HG03039 (cell line): ENCODE data around the gene MAL.

Source experiments
- ATAC-seq: cut with Tn5 transposase; IDR thresholded peaks from one replicate; pipeline ENCODE4 v1.9.1; 2021; ENCODE audit warnings: mild to moderate bottlenecking, moderate library complexity; ENCODE audit not compliant: unreplicated experiment

Gene MAL

DNA sequence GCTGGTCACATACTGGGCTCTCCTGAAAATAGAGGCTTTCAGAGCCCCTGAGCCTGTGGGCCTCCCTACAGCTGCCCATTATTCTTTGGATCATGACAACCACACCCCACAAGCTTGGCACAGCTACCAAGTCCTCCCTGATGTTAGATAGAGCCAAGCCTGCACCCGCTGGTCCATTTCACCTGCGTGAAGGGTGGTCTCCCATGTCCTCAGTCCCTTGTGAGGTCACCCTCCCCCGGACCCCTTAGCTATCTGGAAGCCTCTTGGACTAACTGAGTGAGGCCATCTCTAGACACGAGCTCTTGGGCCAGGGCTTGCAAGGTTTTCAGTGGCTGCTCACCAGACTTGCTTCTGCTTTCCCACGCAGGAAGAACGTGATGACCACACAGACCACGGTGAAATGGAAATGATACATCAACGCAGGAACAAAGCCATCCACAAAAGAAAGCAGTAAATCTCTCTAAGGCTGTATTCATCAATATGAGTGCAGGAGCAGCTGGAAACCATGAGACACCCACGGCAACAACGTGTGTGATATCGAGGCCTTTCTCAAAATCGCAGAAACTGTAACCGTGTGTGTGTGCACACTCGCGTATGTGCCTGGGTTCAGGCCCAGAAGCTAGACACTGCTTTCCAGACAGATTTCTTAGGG, 10.1 kb upstream of the MAL start:
- no peak for ATAC-seq

DNA sequence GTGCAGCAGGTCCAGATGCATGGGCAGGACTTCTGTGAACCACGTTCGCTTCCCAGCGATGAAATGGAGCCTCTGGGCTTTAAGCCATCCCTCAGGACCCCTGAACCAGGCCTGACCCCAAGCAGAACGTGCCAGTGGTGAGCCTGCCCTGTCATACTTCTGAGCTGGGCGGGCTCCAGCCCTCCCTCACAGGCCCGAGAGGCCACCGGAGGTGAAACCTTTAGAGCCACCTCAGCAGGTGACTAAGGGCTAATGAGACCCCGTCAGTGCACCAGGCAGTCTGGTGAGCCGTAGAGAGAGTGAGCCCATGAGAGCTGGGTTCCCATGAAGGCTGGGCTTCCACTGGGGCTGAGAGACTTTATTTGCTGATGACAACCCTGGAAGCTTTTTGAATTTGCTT, 8.9 kb upstream of the MAL start:
- ATAC-seq, result no peak

DNA sequence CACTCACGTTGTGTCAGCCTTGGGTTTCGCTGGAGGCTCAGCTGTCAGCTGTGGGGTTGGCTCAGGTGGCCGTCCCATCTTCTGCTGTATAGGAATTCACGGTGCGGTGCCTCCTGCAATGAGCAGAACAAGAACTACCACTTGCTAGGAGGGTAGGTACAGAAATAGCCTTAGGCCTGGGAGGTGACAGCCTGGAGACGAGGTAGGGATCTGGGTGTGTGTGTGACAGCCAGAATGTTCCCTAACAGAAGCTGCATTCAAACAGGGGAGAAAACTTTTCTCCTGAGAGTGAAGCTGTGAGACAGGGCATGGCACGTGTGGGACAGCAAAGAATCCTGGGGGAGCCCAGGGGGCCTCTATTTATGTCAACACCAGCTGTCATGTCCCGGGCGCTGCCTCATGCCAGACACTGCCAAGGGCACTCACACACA, 8.4 kb upstream of the MAL start:
- ATAC-seq, result no peak

DNA sequence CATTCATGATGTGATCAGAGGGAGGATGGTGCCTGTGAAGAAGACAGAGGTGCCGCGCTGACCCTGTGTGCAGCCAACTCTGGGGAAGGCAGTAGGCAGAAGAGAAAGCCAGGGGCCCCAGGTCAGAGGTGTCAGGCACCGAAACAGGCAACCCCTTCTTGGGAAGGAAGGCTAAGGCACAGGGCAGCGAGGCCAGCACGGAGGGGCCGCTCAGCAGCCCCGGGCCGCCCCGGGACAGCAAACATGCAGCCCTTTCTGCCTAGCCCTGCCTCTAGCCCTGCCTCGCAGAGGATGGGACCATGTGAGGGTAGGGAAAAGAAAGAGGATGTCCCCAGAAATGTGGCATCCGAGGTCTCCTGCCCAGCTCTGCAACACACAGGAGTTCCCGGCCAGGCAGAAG, 7.7 kb upstream of the MAL start:
- ATAC-seq, result no peak

DNA sequence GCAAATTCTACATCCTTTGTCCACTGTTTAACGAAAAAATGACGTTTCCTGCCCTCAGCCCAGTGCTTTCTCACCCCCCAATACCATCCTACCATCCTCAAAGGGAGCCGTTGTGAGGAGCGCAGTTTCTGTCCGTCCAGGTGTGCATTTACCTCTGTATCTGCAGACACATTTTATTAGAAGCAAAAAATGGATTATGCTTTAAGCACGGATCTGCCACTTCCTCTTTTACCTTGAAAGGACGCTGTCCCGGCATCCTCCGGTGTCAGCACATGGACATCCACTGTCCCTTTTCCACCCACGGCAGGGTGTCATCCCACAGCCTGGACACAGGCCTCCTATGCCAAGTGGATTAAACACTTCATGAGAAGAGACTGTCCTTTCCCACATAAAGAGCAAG, 7.2 kb upstream of the MAL start:
- ATAC-seq, result no peak

DNA sequence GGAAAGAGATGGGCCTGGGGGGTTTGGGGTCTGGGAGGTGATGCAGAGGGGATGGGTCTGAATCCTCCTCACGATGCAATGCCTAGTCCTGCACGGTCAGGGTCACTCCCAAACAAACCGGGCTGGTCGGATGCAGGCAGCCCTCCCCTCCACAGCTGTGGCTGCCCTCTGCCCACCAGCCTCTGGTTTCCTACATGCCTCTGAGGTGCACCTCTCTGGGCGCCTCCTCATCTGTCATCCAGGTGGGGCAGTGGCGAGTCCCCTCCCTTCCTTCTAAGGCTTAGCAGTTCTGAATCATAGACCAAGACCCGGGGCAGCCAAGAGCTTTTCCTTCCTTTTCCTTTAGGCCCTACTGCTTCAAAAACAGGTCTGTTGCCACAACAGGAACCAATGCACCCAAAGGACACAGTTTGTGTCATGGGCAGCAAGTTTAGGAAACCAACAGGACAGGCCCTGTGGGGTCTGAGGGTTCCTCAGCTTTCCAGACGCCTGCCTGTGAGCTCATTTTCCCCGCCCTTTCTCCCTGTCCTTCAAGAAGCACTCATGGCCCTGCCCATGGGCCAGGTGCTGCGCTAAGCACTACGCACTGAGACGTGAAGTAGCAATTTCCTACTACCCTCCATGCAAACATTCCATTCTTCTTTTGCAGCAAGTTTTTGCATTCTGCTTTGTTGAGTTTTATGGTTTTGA, 6.5 kb upstream of the MAL start:
- ATAC-seq, result no peak

DNA sequence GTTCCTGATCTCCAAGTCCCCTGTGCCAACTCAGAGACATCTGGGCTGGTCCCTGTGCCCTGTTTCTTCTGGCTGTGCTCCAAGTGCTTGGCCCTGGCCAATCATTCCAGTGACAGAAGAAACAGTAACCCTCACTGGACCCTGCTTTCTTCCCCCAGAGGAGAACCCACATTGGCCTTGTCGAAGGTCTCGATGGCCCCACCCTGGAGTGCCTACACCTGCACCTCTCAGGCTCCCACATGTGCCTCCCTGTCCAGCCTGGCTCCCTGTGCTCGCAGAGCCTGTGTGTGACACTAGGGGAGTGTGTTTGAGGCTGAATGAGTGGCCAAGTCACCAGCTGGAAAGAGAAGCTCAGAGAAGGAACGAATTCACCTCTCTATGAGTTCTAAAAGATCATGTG, 5.9 kb upstream of the MAL start:
- ATAC-seq, result no peak

DNA sequence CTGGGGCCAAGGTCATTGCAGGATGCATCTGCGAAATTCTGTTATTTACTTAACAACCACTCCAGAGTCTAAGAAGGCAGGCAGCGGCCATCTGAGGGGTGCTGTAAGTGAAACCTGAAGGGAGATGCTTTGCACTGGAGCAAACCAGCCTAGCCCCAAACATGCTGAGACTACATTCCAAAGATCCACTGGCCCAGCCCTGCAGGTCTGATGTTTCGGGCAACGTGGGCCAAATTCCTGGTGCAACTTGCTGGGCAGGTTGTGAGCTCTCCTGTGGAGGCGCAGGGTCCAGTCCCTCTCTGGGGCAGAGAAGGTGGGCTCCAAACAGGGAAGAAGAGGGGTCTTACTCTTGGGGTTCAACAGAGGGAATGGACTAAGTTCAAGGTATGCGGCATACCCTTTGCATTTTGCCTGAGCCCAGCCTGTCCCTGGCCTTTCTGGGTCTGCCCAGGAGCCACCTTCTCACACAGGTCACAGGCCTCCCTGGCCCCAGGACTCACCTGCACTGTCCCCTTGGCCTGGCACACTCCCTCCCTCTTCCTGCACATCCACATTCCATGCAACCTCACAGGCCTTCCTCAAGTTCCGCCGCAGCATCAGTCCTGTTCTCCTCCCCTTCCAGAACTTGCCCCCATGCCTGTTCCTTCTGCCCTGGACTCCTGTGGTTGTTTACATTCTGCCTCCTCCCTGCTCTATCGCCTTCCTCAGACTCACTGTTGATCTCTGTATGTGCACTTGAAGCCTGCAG, 5.1 kb upstream of the MAL start:
- no peak for ATAC-seq

DNA sequence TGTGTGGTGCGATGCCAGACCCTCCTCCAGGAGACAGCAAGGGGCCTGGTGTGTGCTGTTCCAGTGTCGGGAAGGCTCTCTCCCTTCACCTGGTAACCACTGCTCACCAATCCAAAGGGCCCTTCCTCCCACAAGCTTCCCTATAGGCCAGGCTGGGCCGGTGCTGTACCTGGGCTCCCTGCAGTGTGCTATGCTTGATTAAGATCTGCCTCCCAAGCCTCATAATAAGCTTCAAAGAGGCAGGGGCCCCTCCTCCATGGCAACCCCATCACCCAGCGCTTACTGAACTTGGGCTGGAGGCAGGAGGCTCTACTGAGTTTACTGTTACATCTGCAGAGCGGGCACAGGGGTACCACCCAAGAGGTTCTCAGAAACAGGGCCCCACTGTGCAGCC, 4.5 kb upstream of the MAL start:
- ATAC-seq, result no peak

DNA sequence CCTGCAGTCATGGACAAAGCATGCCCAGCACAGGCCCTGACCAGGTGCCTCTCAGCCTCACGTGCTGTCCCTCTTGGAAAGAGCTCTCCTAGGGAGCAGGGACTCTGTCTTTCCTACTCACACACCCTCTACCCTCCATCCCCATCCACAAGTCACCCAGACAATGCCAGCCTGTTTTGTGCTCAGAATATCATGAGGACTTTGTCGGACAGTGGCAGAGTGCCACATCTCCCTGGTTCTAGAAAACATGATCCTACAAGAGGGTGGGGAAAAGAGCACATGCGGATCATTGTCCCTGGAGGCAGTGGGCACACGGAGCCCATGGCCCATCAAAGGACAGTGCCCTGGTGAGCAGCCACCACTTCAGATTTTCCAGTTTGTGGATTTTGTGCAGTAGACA, 3.7 kb upstream of the MAL start:
- no peak for ATAC-seq

DNA sequence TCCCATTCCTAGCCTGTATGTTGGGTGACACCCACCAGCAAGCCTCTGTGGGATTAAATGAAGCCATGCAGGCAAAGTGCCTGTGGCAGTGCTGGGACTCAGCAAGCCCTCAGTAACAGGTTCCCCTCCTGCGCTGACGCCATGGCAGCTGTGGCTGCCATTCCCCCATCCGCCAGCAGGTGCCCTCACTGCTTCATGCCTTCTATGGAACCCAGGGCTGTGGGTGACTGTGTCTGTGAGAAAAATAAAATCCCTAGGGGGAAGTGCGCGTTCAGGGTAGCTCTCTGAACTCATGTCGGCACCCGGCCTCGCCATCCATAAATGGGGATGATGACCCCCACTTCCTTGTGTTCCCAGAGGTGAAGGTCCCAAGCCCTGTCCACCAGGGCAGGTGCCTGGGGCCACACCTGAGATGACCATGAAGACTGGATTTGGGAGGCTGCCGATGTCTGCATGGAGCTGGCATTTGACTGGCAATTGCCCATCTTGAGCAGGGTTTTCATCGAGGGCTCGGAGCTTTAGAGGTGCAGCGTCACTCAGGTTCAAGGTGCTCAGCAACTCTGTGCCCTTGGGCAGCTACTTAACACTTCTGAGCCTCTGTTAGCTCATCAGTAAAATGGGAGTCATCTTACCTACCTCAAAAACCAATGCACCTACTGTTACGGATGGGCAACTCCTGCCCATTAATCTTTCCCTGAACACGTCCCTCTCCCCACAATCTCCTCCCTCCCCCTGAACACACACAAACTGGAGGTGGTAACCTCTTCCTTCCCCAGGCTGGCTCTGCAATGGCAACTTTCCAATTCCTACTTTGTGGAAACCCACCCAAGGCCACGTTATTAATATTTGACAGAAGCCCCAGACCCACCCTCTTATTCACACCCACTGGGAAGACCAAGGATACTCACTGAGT, 2.9 kb upstream of the MAL start:
- peak; percentile 86 for ATAC-seq

DNA sequence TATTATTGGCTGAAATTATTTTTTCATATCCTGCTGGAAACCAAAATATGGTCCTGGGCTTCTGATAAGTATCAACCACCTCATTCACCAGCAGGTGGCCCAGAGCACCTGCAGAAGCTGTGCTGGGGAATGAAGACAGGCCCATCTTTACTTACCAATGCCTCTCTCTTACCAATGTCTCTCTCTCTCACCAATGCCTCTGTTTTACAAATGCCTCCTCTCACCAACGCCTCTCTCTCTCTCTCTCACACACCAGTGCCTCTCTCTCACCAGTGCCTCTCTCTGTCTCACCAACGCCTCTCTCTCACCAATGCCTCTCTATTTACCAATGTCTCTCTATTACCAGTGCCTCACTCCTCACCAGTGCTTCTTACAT, 2.3 kb upstream of the MAL start:
- ATAC-seq, result peak; percentile 36

DNA sequence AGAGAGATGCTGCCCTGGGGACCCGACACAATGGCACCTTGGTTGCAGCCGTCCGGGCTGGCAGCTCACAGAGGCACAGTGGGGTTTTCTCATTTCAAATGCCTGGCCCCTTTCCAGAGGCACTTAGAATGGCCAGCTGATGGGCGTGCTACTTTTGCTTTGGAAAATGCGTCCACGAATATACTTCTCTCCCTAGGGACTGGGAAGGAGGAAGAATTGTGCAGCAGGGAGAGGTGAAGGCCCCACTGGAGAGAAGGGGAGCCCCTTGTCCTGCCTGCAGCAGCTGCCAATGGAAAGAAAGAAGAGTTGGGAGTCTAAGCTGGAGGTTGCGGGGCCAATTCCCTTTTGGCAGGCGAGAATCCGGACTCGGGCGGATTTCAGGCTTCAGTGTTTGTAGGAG, 1.1 kb upstream of the MAL start:
- no peak for ATAC-seq

DNA sequence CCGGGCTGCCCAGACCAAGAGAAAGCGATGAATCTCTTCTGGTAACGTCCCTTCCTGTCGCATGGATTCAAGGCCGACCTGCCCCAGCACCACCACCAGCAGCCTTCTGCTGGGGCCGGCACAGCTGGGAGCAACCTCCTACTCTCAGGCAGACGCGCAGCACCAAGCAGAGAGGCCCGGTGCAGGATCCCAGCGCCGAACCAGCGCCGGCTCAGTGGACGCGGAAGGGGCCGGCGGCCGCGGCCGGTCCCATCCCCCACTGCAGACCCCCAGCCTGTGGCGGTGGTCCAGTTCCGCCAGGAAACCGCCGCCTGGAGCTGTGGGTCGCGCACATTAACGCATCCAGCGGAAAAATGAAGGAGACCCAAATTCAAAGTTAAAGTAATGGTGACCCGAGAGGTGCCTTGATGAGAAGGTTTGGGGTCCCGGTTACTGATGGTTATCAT, 525 bp upstream of the MAL start:
- no peak for ATAC-seq

DNA sequence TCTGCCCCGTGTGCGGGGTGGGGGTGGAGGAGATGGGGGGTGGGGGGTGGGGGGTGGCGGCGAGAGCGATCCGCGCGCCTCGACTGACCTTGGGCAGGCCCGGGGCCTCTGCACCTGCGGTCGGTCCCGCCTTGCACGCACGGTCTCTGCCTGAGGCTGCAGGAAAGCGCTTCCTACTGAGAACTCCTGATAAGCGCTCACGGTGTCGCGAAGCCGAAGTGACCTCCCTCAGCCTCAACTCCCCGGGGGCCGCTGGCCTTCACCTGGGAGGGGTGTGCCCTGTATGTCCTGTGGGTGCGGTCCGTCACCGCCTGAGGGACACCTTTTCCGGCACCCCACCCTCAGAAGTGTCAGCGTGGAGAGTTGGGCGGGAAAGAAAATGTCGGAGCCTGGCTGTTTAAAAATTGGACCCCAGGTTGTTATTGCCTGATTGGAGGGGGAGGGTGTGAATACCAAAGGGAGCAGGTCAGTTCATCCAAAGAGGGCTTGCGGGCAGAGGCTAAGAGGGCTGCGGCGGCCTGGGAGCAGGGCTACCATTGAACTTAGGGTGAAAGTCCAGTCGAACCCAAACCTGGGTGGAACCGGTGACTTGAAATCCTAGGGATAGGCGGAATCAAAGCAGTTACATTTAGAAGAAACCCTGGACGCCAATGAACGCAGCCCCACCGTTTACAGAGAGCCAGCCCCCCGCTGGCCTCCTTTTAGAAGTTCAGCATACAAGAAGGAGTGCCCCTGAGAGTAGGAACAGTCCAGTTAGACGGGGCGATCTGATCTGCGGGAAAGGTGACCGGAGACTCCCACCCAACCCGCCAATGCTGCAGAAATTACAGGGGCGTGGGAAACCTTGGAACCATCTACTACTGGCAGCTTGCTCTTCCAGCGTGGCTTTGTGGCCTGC, 1.2 kb downstream of the MAL start:
- ATAC-seq, result no peak

DNA sequence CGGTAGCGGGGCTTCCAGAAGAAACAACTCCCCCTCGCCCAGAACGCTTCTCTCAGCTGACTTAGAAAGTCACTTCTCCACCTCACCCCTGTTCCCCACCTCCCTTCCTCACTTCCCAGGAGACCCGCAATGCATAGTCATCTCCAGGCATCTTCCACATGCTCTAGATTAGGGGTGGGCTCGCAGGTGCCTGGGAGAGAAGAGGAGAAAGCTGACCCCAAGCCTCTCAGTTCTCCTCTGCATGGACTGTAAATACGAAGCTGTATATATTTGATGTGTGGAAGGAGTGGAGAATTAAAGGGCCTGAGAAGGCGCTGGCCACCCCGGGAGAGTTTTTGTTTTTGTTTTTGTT, 1.8 kb downstream of the MAL start:
- ATAC-seq, result no peak

DNA sequence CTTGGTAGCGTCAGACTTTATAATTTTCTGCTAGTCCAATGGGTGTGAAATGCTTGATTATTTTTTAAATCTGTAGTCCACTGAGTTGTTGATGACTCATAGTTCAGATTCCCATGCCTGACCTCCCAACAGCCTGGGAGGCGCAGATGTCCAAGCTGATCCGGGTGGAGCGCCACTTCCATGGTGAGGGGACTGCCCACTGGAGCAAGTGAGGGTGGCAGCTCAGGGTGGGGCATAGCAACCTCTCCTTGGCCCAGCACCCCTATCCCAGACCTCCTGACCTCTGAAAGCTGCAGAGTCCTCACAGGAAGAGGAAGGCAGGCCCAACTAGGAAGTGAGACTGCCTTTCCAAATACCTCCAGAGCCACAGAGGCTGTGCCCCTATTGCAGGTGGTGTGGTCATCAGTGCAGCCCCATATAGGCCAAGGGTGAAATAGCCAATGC, 4.4 kb downstream of the MAL start:
- no peak for ATAC-seq

DNA sequence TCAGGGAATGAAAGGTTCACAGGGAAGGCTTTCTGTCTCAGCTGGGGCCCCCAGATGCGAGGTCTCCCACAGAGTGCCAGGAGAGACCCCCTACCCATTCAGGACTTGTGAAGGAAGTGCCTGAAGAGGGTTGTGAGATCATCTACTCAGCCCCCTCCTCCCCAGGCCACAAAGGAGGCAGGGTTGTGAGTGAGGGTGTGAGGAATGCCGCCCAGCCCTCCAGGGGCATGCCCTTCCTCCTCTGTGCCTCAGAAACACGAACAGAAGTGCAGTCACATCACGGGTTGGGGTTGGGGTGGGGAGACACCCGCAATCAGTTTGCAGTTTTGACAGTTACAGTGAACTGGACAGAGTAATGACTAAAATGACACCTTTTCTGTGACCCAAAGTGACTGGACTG, 5.0 kb downstream of the MAL start:
- no peak for ATAC-seq

DNA sequence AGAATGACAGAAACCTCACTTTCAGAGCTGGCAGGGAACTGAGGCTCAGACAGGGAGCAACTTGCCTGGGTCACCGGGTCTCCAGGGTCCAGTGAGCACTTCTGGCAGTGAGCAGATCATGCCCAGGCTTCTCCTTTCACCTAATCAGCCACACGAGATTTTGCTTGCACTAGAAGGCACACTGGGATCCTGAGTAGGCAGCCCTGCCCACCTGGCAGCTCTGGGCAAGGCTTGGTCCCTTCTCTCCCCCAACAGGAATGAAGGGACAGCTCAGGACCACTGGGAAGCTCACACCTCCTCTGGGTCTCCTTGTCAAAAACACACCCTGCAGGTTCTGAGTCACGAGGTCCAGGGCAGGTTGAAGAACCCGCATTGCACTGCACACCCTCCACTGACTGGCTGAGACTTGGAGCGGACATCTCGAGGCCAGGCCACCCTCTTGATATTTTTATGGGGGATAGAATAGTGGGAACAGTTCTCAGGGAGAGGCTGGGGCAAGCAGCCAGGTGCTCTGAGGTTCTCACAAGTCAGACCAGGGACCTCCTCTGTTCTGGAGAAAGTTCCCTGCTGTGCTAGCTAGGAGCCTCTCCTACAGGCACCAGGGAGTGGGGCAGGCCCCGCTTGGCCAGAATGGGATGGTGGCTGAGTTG, 5.7 kb downstream of the MAL start:
- ATAC-seq, result no peak

DNA sequence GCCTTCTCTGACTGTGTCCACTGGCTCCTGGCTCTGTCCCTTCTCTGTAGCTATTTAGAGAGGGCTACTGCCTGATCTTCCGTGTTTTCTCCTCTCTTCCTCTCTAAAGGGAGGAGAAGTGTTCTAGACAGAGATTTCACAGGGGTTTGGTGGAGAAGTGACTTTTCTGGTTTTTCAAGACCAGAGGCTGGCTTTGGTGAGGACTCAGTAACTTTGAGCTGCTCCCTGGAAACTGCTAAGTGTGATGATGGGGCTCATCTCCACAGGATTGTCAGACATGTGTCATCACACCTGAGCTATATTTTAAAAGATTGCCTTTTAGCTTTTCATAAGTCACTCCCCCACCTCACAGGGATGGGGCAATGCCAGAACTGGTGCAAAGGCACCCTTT, 6.2 kb downstream of the MAL start:
- no peak for ATAC-seq
